ENCODE results near the gene CARMIL1.

DNA sequence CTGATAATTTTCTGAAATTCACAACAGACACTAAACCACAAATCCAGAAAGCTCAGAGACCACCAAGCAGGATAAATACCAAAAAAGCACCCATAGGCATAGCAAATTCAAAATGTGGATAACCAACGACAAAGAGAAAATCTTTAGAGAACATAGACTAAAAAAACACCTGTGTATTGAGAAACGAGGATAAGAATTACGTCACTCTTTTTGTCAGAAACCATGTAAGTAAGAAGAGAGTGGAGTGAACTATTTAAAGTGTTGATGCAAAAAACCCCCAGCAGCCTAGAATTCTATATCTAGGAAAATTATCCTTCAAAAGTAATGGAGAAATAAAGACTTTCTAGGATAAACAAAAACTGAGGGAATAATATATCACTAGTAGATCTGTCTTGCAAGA, 245.9 kb downstream of the CARMIL1 start:
- TF ChIP-seq POLR2A (IDR thresholded peaks at IDR 0.05), result no peak
- TF ChIP-seq, protein P1, sequence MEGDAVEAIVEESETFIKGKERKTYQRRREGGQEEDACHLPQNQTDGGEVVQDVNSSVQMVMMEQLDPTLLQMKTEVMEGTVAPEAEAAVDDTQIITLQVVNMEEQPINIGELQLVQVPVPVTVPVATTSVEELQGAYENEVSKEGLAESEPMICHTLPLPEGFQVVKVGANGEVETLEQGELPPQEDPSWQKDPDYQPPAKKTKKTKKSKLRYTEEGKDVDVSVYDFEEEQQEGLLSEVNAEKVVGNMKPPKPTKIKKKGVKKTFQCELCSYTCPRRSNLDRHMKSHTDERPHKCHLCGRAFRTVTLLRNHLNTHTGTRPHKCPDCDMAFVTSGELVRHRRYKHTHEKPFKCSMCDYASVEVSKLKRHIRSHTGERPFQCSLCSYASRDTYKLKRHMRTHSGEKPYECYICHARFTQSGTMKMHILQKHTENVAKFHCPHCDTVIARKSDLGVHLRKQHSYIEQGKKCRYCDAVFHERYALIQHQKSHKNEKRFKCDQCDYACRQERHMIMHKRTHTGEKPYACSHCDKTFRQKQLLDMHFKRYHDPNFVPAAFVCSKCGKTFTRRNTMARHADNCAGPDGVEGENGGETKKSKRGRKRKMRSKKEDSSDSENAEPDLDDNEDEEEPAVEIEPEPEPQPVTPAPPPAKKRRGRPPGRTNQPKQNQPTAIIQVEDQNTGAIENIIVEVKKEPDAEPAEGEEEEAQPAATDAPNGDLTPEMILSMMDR (IDR thresholded peaks at IDR 0.05 in 8 of 11, conservative IDR thresholded peaks at IDR 0.05 in 3 of 11), result no peak

All from spleen (tissue), 7 donors.